ENCODE data around the gene TRAPPC10. TPM values are rescaled to one million over a fixed set of nuclear protein-coding genes. Genes with fewer than 3 reads are reported as not detected.

TRAPPC10 gene
- total and polyA plus RNA-seq, 2 donors (not counting 1 experiment from before 2014, with no cell fraction given) = 61.7 to 145 TPM

DNA sequence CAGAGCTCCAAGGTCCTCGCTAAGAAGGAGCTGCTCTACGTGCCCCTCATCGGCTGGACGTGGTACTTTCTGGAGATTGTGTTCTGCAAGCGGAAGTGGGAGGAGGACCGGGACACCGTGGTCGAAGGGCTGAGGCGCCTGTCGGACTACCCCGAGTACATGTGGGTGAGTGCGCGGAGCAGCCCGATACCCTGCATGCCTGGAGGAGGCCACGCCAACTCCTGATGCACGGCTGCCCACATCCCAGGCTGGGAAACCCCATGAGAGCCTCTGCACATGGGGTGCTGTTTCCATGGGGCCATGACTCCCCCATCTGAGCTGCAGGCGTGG is 43.0 kb upstream of the TRAPPC10 start:
- no peak overlapping the region for H2AFZ ChIP-seq (ENCODE audit: insufficient read depth, low read depth, low read length, poor library complexity, severe bottlenecking)
- CTCF ChIA-PET = no interaction called here
- no peak overlapping the region for H3K9ac ChIP-seq (ENCODE audit: low read length)
- no peaks in the 10 kb centered on the region for H3K4me1 ChIP-seq (ENCODE audit: control insufficient read depth in 2 of 2, insufficient read depth in 2 of 2, low read length in 2 of 2)
- no peaks in the 10 kb centered on the region for H3K27me3 ChIP-seq (replicated peaks in 1 of 4; ENCODE audit: control extremely low read depth in 1 of 4, control insufficient read depth in 3 of 4, insufficient read depth in 4 of 4, low read length in 3 of 4)
- no peak overlapping the region for H3K4me2 ChIP-seq (replicated peaks; ENCODE audit: low read depth, low read length, poor library complexity, severe bottlenecking)
- DNase-seq (no peak), ATAC-seq (ENCODE audit: low read depth) (no peak)
- TF ChIP-seq, protein P1, sequence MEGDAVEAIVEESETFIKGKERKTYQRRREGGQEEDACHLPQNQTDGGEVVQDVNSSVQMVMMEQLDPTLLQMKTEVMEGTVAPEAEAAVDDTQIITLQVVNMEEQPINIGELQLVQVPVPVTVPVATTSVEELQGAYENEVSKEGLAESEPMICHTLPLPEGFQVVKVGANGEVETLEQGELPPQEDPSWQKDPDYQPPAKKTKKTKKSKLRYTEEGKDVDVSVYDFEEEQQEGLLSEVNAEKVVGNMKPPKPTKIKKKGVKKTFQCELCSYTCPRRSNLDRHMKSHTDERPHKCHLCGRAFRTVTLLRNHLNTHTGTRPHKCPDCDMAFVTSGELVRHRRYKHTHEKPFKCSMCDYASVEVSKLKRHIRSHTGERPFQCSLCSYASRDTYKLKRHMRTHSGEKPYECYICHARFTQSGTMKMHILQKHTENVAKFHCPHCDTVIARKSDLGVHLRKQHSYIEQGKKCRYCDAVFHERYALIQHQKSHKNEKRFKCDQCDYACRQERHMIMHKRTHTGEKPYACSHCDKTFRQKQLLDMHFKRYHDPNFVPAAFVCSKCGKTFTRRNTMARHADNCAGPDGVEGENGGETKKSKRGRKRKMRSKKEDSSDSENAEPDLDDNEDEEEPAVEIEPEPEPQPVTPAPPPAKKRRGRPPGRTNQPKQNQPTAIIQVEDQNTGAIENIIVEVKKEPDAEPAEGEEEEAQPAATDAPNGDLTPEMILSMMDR (IDR thresholded peaks at IDR 0.05) = no peak
- TF ChIP-seq EZH2 (IDR thresholded peaks at IDR 0.05; ENCODE audit: borderline replicate concordance, insufficient read depth, low read depth, low read length, poor library complexity, severe bottlenecking) = no peak
- Mint-ChIP-seq H3K27ac (no peak overlapping the region), H3K9me3 (ENCODE audit: insufficient read depth) (no peaks in the 10 kb centered on the region), H3K27me3 (no peaks in the 10 kb centered on the region), H3K4me3 (no peak overlapping the region), H3K4me1 (no peaks in the 10 kb centered on the region)
- H3K4me3 ChIP-seq (ENCODE audit: control extremely low read depth in 1 of 5, extremely low read depth in 1 of 5, insufficient read depth in 1 of 5, low read depth in 2 of 5, low read length in 4 of 5) = no peak overlapping the region
- H3K36me3 ChIP-seq (replicated peaks in 1 of 2; ENCODE audit: control extremely low read depth in 1 of 2, control insufficient read depth in 1 of 2, extremely low read depth in 1 of 2, insufficient read depth in 2 of 2, low read length in 1 of 2) = peaks cover 0 to 28% of the 10 kb centered on the region in 2 experiments
- no peaks in the 10 kb centered on the region for H3K79me2 ChIP-seq (ENCODE audit: control insufficient read depth, insufficient read depth, low read length)
- H4K20me1 ChIP-seq (ENCODE audit: control insufficient read depth, insufficient read depth, low read length, poor library complexity, severe bottlenecking) = no peaks in the 10 kb centered on the region
- POLR2A ChIA-PET = no interaction called here
- 99% methylated on average over 15 of the region's 17 CpGs for WGBS (ENCODE audit: insufficient coverage)
- H3K27ac ChIP-seq (ENCODE audit: low read length in 2 of 2) = no peak overlapping the region
- H3K9me3 ChIP-seq (ENCODE audit: control extremely low read depth in 1 of 3, control insufficient read depth in 2 of 3, insufficient read depth in 1 of 3, low read length in 2 of 3) = no peaks in the 10 kb centered on the region
- intact Hi-C loops (cut with micrococcal nuclease) = no loop called here

DNA sequence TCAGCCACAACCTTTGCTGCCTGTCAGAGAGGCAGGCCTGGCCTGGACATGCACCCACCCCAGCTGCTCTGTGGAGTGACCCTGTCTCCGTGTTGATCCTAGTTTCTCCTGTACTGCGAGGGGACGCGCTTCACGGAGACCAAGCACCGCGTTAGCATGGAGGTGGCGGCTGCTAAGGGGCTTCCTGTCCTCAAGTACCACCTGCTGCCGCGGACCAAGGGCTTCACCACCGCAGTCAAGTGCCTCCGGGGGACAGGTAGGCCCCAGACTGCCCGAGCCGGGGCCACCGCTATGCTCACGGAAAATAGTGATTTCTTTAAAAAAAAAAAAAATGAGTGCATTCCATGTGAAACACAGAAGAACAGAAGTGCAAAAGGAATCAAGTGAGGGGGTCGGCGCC is 41.6 kb upstream of the TRAPPC10 start:
- ATAC-seq (ENCODE audit: low read depth) (no peak), DNase-seq (no peak)
- Mint-ChIP-seq H3K9me3 (ENCODE audit: insufficient read depth) (no peaks in the 10 kb centered on the region), H3K27ac (no peak overlapping the region), H3K27me3 (no peaks in the 10 kb centered on the region), H3K4me3 (no peak overlapping the region), H3K4me1 (peaks cover 7% of the 10 kb centered on the region)
- Histone ChIP-seq H3K4me1 (ENCODE audit: control insufficient read depth in 2 of 2, insufficient read depth in 2 of 2, low read length in 2 of 2) (peaks cover 0 to 6% of the 10 kb centered on the region in 2 donors), H3K79me2 (ENCODE audit: control insufficient read depth, insufficient read depth, low read length) (no peaks in the 10 kb centered on the region), H3K36me3 (replicated peaks in 1 of 2; ENCODE audit: control extremely low read depth in 1 of 2, control insufficient read depth in 1 of 2, extremely low read depth in 1 of 2, insufficient read depth in 2 of 2, low read length in 1 of 2) (peaks cover 0 to 28% of the 10 kb centered on the region in 2 experiments), H3K9me3 (ENCODE audit: control extremely low read depth in 1 of 3, control insufficient read depth in 2 of 3, insufficient read depth in 1 of 3, low read length in 2 of 3) (no peaks in the 10 kb centered on the region), H3K27ac (ENCODE audit: low read length in 2 of 2) (no peak overlapping the region), H3K4me3 (ENCODE audit: control extremely low read depth in 1 of 5, extremely low read depth in 1 of 5, insufficient read depth in 1 of 5, low read depth in 2 of 5, low read length in 4 of 5) (no peak overlapping the region), H2AFZ (ENCODE audit: insufficient read depth, low read depth, low read length, poor library complexity, severe bottlenecking) (no peak overlapping the region), H3K27me3 (replicated peaks in 1 of 4; ENCODE audit: control extremely low read depth in 1 of 4, control insufficient read depth in 3 of 4, insufficient read depth in 4 of 4, low read length in 3 of 4) (no peaks in the 10 kb centered on the region), H3K9ac (ENCODE audit: low read length) (no peak overlapping the region), H4K20me1 (ENCODE audit: control insufficient read depth, insufficient read depth, low read length, poor library complexity, severe bottlenecking) (no peaks in the 10 kb centered on the region), H3K4me2 (replicated peaks; ENCODE audit: low read depth, low read length, poor library complexity, severe bottlenecking) (no peak overlapping the region)
- ChIA-PET POLR2A (no interaction called here), CTCF (no interaction called here)
- no peak for TF ChIP-seq EZH2 (IDR thresholded peaks at IDR 0.05; ENCODE audit: borderline replicate concordance, insufficient read depth, low read depth, low read length, poor library complexity, severe bottlenecking)
- TF ChIP-seq, protein P1 (IDR thresholded peaks at IDR 0.05) = no peak
- 95% methylated on average over 15 of the region's 18 CpGs for WGBS (ENCODE audit: insufficient coverage)
- intact Hi-C loops (cut with micrococcal nuclease) = no loop called here
